GM23248 (cell line): Measurements from ENCODE around the gene CLIC2.

Experiments
- EZH2 ChIP-seq: fragments of 200-600 bp; sonication (generic); IDR thresholded peaks from 2 replicates; pipeline ENCODE4 v1.6.1; 2018; ENCODE audit warnings: antibody characterized with exemption, mild to moderate bottlenecking; ENCODE audit not compliant: insufficient read depth, poor library complexity, severe bottlenecking
- EZH2phosphoT487 ChIP-seq: fragments of 200-600 bp; sonication (generic); IDR thresholded peaks from 2 replicates; pipeline ENCODE4 v1.6.1; 2018; ENCODE audit warnings: antibody characterized with exemption, moderate library complexity, mild to moderate bottlenecking, low read depth; ENCODE audit not compliant: insufficient read depth

- TF ChIP-seq EZH2: no peak
- TF ChIP-seq EZH2phosphoT487: no peak
Measured at GRCh38 chrX:155246748-155247147, 87.7 kb downstream of the CLIC2 start.
